ENCODE results near the gene PLIN1.

DNA sequence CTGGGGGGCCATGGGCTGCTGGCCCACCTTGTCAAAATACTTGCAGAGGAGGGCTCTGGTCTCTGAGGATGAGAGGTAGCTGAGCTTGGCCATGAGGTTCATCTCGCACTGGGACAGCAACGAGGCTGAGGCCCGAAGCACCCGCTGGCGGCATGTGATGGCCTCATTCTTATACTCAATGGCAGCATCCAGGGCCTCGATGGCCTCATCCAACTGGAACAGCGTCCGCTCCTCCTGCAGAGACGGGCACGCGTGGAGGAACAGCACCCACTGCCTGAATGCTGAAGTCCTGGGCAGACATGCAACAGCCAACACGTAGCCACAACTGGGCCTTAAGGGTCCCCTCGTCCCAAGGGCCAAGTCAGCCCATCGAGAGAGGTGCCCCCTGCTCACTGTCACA is 48.9 kb downstream of the PLIN1 start:
- TF ChIP-seq, protein P1, sequence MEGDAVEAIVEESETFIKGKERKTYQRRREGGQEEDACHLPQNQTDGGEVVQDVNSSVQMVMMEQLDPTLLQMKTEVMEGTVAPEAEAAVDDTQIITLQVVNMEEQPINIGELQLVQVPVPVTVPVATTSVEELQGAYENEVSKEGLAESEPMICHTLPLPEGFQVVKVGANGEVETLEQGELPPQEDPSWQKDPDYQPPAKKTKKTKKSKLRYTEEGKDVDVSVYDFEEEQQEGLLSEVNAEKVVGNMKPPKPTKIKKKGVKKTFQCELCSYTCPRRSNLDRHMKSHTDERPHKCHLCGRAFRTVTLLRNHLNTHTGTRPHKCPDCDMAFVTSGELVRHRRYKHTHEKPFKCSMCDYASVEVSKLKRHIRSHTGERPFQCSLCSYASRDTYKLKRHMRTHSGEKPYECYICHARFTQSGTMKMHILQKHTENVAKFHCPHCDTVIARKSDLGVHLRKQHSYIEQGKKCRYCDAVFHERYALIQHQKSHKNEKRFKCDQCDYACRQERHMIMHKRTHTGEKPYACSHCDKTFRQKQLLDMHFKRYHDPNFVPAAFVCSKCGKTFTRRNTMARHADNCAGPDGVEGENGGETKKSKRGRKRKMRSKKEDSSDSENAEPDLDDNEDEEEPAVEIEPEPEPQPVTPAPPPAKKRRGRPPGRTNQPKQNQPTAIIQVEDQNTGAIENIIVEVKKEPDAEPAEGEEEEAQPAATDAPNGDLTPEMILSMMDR (IDR thresholded peaks at IDR 0.05), result no peak
- no peak for TF ChIP-seq POLR2A (IDR thresholded peaks at IDR 0.05)
